GM12873 (cell line): ENCODE results near the gene ANO5.

Experiments used
- TF ChIP-seq, protein P1 (sequence below): IDR thresholded peaks from 2 replicates; pipeline ENCODE4 v1.5.1; 2012; ENCODE audit warnings: low read depth, mild to moderate bottlenecking, moderate library complexity, low read length, control low read depth; ENCODE audit not compliant: insufficient read depth; ENCODE audit errors: missing control alignments

The ANO5 gene

DNA sequence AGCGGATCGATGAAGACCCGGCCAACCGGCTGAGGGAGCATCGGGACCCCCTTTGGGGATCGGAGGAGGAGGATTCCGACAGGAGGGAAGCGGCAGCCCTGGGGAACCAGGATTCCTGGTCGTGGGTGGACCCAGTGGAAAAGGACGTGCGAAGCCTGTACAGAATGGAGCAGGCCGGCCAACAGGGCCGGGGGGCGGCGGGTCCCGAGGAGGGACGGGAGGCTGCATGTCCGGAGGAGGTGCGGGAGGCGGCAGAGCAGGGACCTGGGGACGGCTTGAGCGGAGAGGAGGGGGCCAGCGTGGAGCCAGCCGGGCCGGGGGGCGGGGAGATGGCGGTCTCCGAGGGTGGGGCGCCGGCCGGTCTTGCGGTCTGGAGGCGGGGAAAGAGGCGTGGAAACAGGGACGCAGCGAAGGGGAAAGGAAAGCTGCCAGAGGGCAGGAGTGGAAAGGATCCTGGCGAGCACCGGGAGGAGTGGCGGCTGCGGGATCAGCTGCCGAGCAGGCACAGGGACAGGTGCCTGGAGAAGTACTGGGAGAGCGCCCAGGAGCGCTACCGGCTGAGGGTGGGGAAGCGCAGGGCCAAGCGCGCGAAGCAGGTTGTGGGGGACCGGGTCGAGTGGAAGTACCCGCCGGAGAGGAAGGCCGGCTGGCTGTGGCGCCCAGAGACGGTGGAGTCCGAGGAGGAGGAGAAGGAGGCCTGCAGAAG is at the start of gene ANO5:
ANO5 (plus strand) TSS at position 444 of the 706 bp plus-strand sequence. CDS start 408 bp downstream, outside the sequence.
- TF ChIP-seq, protein P1, sequence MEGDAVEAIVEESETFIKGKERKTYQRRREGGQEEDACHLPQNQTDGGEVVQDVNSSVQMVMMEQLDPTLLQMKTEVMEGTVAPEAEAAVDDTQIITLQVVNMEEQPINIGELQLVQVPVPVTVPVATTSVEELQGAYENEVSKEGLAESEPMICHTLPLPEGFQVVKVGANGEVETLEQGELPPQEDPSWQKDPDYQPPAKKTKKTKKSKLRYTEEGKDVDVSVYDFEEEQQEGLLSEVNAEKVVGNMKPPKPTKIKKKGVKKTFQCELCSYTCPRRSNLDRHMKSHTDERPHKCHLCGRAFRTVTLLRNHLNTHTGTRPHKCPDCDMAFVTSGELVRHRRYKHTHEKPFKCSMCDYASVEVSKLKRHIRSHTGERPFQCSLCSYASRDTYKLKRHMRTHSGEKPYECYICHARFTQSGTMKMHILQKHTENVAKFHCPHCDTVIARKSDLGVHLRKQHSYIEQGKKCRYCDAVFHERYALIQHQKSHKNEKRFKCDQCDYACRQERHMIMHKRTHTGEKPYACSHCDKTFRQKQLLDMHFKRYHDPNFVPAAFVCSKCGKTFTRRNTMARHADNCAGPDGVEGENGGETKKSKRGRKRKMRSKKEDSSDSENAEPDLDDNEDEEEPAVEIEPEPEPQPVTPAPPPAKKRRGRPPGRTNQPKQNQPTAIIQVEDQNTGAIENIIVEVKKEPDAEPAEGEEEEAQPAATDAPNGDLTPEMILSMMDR = no peak

DNA sequence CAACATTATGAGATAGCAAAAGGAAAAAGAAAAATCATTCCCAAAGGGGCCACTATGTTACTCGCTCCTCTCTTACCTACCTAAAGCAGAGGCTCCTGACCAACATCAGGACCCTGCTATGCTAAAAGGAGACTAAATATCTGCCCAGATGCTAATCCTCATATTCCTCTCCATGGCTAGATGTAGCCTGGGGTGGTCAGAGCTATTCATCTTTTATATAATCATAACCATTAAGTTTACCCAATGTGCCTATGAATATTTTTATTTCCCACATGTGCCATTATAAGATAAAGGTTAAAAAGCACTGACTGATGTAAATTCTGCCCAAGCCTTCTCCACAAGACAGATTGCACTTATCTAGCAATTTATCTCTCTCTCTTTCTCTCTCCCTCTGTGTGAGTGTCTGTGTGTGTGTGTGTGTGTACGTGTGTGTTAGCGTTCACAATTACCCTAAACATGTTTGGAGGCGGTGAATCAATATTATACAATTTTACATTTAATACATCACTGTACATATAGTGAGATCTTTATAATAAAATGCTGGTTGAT is 41.2 kb upstream of the ANO5 start:
- TF ChIP-seq, protein P1 = no peak

DNA sequence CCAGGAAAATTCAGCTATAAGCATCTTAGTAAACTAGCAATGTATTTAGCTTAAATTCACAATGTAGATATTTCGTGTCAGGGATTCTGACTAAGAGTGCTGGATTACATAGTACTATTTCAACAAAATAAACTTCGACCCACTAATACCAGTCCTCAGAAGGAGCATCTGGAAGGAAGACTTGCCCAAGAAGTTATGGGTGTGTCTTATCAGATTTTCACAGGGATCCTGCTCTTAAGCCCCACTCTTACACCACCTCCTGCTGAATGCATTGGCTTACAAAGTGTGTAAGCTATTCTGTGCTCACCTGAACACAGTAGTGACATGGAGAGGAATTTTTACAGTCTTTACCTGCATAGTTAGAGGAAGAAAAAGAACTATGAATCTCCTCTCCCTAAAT is 35.4 kb upstream of the ANO5 start:
- TF ChIP-seq, protein P1 = no peak

GRCh38 chr11:22161489-22161888 is 31.4 kb upstream of the ANO5 start:
- TF ChIP-seq, protein P1 = no peak

DNA sequence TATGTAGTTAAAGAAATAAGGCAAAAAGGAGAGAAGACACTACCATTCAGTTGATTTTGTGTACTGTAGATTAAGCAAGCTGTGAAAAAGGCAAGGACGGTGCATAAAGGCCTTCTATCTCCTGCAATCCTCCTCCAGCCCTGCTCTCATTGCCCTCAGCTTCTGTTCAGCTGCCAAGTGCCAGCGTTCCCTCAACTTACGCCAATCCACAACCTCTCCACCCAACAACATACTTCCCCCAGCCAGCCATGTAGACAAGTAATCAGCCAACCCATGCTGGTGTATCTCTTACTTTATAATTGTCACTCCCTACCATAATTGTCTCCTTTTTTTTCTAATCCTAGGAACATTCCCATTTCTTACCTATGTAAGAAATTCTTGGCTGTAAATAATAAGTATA is 30.1 kb upstream of the ANO5 start:
- TF ChIP-seq, protein P1 = no peak

- TF ChIP-seq, protein P1 = no peak
Measured at GRCh38 chr11:22163394-22163797, 29.5 kb upstream of the ANO5 start.

GRCh38 chr11:22165087-22165486 is 27.8 kb upstream of the ANO5 start:
- TF ChIP-seq, protein P1 = no peak
